DMS114 treated with DMSO at 0.1 percent for 48 hours (cell line): ENCODE measurements around the gene DNLZ.

Experiments used
- DNase-seq: peaks from one replicate; lab custom pipeline; 2025; ENCODE audit not compliant: unreplicated experiment; lab: John Stamatoyannopoulos, UW

Gene DNLZ

DNA sequence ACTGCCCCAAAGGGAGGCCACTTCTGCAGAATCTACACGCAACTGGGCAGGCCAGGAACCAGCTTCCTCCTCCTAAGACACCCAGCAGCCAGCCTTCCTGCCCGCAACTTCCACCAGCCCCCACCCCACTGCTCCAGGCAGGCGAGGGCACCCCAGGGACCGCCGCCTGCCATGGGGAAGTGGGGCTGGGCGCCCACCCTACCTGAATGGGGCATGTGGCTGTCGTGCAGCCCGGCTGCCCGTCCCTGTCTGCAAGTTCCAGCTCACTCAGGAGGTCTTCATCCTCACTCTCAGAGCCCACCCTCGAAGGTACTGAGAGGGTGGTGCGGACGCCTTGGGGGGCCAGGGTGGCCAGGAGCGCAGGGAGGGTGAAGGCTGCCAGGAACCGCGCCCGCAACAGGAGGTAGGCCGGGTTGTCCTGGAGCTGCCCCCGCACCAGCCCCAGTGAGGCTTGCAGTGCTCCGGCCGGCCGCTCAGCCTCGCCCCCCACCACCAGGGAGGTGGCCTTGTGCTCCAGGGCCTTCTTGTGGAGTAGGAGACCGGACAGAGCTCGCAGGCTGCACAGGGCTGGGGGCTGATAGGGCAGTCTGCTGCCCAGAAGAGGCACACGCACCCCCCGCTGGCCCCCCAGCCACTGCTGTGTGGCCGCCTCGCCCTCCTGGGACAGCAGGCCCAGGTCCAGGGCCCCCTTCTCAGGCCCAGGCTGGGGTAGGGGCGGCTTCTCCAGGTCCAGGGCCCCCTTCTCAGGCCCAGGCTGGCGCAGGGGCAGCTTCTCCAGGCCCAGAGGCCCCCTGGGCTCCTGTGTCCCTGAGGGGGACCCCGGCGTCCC lies 14.0 kb upstream of the DNLZ start:
- DNase-seq, result no peak

DNA sequence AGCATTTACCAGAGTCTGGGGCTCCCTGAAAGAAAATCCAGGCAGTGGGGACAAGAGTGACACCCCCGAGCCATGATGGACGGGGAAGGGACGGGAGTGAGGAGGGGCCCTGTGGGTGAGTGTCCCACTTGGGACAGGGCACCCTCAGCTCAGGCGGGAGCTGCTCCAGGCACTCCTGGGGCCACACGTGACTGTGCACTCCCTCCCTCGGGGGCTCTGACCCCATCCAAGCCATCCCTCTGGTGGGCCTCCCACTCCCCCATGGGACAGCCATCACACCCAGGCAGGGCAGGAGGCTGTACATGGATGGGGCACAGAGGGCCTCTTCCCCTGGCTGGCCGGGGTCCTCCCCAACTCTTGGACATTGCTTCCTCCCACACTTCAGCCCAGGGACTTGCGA lies 12.9 kb upstream of the DNLZ start:
- no peak for DNase-seq

DNA sequence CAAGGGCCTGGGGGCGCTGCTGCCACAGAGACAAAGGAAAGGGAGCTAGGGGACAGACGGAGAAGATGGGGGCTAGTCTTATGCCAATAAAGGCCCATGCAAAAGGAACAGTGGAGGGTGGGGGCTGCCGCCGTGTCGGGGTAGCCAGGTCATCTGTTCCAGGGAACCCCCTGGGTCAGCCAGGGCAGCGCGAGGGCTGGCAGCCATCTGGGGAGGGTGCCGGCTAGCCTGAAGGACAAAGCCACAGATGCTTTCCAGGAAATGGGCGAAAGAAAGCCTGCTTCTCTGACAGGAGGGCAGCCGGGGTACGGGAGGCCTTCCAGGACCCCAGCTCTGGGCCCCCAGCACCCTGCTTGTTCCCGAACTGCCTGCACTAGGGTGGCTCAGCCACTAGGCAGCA lies 11.6 kb upstream of the DNLZ start:
- no peak for DNase-seq

DNA sequence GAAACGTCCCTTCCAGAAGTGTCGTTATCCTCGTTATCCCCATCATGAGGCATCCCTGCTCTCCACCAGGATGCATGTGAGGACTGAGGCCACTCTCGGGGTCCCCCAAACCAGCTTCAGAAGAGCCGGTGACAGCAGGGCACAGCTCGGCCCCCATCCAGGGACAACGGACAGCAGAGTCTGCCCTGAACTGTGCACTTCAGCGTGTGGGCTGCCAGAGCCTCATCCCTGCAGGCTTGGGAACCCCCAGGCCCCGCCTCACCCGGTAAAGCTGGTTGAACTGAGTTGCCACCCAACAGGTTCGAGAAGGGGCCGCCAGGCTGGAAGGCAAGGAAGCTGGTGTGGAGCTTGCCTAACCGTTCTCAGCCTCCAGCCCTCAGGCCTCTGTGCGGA lies 10.6 kb upstream of the DNLZ start:
- DNase-seq, result no peak

DNA sequence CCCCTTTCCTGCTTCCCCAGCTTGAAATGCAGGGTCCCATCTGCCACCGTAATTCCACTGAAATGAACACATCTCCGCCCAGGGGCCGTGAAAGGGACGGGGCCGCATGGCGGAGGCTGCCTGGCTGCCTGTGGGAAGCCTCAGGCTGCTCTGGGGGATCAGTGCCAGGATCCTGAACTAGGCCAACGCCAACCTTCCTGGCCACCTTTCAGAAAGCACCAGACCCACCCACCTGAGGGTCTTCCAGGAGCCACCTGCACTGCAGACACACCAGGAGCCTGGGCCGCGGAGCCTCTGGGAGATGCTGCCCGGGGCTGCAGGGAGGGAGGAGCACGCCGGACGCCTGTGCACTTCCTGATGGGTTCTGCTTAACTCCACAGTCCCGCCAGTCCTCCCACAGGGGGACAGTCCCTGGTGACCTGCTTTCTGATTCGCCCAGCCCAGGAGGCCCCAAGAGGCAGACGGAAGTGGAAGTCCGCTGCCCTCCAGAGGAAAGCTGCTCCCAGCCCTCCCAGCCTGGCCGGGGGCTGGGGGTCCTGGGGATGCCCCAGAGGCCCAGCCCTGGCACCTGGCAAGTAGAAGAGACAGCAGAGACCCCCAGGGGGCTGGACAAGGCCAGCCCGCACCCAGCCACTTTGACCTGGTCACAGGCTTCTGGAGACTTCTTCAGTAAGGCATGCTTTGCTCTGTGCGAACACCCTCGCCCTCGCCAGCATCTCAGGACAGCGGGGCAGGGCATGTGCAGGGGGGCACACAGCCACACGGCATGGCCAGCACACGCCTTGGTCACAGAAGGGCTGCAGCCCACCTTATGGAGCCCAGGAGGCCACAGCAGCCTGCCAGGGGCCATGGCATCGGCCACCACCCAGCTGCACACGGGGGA lies 10.0 kb upstream of the DNLZ start, which contains the start of gene CARD9:
CARD9 (minus strand) TSS at position 370 of the 883 bp plus-strand sequence. CDS start 1,591 bp downstream, outside the sequence.
- no peak for DNase-seq

DNA sequence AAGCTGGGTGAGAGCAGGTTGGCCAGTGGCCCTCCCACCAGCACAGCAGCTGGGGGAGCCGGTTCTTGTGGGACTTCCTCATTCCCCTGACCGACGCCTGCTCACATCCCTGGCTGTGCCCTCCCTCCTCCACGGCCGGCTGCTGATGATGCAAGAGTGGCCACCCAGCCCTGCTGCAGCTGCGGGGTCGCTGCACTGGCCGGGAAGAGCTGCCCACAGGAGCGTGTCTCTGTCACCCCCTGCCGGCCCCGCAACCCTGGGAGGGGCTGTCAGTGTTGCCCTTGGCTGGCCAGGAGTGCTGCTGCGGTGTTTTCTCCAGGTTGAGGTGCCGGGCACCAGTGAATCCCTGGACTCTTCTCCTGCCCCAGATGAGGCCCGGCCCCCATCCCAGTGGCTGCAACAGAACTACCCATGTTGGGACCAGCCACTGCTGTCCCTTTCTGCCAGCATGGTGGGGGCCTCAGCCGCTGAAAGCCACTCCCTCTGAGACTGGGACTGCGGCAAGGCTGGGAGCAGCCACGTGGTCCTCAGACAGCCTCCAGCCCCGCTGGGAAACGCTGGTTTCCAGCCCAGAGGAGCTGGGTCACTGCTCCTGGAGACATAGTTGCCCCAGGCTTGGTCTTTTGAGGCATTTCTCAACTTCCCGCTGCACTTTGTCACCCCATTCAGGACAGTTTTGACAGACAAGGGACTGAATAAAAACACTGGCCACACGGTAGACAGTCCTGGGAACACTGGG lies 9.2 kb upstream of the DNLZ start:
- no peak for DNase-seq

DNA sequence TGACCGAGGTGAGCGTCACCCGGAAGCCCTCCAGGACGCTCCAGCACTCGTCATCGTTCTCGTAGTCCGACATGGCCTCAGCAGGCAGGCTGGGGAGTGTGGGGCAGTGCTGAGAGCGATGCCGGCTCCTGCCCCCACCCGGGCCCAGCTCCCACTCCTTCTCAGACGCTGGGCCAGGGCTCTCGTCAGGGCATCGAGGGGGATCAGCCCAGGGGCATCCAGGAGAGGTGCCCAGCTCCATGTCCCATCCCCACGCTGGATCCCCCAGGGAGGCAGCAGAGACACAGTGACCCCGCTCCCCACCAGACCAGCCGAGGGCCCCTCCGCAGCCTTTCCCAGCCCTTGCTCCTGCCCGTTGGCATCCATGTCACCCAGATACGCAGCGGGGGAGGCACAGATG lies 8.5 kb upstream of the DNLZ start:
- no peak for DNase-seq

DNA sequence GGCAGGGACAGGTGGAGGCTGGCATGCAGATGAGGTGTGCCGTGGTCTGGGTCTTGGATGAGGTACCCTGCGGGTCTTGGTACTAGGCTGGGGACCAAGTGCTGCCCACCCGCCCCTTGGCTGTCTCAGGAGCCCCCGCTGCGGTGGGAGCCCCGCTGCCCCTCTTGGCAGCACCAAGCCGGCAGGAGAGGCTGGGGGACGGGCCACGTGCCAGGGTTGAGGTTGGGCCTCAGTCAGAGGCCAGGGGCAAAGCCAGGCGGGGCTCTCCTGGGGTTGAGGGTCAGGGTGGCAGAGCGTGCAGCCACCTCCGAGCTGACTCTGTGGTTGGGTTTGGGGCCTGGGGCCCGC lies 8.0 kb upstream of the DNLZ start:
- DNase-seq, result no peak

DNA sequence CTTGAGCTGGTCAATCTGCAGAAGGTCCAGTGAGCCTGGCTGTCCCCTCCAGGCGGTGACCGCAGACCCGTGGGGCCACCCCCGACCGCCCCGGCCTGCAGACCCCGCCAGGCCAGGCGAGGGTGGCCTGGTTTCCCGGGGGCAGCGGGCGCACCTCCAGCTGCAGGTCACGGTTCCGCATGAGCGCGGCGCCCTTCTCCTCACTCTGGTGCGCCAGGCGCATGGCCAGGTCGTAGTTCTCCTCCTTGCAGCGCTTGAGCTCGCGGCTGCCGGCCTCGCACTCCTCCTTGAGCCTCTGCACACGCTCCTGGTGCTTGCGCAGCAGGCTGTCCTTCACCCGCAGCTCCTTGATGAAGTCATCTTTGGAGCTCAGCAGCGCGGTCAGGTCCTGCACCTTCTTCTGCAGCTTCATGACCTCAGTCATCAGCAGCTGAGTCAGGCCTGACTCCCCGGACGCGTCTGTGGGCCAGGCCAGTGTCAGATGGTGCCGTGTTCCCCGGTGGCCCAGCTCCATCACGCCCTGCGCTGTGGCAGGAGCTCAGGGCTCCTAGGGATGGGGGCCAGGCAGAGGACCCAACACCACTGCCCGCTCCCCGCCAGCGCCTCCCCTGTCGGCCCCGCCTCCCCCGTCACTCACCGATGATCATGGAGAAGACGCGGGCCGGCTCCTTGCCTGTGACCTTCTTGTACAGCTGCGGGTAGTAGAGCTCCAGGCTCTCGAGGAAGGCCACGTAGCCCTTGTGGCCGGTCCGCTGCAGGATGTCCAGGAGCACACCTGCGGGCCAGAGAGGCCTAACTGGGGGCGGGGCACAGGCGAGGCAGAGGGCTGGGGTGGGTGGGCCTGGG lies 7.4 kb upstream of the DNLZ start:
- no peak for DNase-seq

DNA sequence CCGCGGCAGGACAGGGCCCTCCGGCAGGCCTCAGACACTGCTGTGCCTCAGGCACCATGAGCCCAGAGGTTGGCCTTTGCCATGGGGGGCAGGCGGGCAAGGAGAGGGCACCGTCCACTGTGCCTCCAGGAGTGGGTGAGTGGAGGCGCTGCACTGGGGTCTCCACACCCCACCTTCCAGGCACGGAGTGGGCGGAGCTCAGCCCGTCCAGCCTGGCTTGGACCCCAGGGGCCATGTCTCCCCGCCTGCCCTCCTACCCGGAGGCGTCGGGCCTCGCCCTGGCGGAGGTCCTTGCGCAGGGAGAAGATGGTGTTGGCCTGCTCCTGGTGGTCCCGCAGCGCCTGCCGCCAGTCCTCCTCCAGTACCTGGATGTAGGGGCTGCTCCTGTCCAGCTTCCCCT lies 6.5 kb upstream of the DNLZ start:
- DNase-seq, result no peak

DNA sequence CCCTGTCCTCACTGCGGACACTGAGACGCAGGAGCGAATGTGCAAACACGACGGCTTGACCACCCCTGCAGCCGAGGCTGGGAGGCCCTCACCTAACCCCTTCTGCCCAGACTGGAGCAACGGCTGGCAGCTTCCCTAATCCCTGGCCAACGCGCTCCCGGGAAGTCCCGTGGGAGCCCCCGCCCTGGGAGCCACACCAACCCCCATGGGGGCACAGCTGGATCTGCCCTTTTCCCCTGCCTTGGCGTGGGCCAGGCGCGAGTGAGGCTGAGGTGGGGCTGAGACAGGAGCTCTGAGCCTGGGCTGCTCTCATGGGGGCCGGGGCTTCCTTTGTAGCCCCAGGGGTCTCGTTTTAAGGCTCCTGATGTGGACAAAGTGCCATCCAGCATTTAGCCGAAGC lies 4.6 kb upstream of the DNLZ start:
- no peak for DNase-seq

DNA sequence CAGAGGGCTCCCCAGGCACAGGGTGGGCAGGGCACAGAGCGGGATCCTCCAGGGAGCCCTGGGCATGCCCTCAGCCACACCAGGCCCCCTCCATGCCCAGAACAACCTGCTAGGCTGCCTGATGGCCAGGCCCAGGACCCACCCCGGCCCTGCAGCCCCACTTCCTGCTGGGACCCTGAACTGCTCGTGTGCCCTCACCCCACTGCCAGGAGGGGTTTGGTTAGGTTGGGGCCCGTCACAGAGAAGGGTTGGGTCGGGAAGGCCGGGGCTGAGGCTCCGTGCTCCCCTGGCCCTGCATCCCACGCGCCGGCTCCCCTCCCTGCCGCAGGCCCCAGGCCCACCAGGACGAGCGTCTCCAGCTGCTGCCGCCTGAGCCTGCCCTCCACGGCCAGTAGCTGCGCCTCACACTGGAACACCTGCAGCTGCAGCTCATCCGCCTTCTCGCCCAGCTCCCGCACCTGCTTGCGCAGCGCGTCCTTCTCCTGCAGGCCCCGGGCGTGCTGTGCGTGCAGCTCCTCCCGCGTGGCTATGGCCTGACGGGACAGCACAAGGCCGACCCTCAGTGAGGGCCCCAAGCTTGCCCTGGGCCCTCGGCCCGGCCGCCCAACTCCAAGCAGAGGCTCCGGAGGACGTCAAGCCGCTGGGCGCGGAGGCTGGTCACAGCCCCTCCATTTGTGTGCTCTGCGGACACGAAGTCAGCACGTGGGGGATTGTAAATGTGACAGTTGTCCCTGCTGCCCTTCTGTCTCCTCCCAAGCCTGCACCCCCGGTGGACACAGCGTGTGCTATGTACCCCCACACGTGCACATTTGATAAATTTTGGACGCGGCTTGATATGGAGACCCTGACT lies 4.0 kb upstream of the DNLZ start:
- no peak for DNase-seq

DNA sequence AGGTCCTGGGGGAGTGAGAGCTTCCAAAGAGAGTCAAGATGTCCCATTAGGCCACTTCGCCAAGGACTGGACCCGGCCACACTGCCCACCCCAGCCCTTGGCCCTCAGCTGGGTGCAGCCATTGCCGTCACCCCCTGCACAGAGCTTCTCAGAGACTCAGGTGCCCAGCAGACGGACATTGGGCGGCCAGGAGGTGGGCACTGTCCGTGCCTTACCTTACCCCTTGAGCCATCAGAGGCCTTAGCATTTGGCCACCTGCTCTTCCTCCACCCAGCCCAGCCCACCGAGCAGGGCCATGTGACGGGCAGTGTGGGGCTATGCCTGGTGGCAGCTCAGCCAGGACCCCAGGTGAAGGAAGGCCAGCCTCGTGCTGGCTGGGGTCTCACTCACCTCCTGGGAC lies 3.3 kb upstream of the DNLZ start:
- DNase-seq, result no peak

DNA sequence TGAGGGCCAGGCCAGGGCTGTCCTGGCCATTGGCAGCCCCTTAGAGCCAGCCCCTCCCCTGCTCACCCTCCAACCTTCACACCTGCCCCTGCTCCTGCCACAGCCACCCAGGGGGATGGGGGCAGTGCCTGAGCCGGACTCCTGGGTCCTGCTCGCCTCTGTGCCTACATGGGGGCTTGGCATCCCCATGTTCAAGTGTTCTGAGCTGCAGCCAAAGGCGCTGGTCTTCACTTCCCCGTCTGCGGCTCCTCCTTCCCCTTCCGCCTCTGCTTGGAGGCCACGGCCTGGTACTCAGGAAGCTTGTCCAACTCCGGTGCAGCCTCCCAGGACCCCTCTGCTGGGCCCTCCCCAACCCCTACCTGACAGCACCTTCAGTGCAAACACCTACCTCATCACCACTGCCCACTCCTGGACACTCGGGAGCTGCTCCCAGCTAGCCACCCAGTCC lies 2.3 kb upstream of the DNLZ start:
- DNase-seq, result no peak

DNA sequence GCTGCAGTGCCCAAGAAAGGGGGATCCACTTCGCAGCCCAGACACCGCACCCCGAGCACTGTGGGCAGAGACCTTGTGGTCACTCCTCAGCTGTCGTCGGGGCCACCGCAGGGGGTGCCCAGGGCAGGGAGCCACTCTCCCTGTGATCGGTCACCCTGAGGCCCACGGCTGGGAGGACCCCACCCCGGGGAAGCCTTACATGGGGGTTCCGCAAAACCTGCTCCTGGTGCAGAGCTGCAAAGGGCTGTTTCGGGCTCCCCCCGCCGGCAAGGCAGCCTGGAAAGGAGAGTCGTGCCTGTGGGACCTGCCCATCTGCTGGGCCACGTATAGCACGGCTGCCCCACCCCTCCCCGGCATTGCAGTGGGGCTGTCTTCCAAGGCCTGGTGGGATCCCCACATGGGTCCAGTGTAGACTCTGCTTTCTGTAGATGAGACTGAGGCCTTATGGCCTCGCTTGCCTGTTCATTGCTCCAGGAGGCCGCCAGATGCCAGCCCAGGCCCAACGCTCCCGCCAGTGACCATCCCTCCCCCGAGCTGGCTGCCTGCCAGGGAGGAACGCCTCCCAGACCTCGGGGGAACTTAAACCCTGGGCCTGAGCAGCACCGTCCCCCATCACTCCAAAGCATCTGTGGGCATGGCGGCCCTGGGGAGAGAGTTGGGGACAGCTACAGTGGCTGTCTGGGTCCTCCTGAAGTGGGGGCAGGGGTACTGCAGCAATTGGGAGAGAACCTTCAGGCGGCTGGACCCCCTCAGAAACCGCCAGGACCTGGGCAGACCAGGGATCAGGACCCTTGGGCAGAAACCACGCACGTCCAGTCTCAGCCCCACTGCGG lies 1.6 kb upstream of the DNLZ start:
- no peak for DNase-seq

DNA sequence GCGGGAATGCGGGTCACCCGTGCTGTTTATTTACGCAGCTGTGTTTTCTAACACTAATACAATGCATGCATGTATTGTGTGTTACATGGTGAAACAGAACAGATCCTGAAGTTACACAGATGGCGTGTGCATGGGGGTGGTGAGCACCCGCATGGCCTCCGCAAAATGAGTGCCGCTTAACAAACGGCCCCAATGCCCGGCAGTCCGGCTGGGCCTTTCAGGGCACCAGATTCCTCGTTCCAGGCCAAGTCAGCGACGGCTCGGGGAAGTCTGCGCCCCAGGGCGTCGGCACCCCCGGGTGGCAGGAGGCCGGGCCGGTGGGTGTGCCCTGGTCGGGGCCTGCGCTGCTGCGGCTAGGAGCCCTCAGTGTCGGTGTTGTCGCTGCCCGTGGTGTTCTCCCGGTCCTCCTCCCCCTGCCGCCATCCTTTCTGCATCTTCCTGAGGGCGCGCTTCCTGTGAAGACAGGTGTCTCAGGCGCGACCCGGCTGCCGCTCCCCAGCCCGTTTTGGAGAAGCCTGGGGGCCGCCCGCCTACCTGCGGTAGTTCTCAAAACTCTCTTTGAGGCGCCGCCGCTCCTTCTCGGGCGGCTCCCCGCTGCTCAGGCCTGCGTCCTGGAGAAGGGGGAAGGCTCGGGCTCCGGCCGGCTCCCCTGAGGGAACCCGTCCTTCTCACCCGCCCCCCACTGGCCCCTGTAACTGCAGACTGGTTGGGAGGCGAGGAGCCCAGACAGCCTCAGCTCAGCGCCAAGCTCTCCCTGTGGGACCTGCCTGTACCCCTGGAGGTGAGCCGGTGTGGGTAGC lies 605 bp upstream of the DNLZ start:
- no peak for DNase-seq

DNA sequence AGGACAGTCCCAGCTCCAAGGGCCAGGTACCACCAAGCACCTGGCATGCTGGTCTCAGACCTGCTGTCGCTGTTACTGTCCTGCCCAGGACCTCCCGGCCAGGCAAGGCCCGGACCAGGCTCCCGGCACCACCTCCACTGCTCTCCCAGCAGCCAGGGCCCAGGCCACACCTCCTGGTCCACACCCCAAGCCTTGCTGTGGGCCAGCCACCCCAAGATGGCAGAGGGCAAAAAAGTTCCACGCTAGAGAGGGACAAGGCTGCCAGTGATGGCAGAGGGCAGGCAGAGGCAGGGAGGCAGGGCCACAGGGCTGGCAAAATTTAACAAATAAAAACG lies 1.1 kb downstream of the DNLZ start:
- no peak for DNase-seq

DNA sequence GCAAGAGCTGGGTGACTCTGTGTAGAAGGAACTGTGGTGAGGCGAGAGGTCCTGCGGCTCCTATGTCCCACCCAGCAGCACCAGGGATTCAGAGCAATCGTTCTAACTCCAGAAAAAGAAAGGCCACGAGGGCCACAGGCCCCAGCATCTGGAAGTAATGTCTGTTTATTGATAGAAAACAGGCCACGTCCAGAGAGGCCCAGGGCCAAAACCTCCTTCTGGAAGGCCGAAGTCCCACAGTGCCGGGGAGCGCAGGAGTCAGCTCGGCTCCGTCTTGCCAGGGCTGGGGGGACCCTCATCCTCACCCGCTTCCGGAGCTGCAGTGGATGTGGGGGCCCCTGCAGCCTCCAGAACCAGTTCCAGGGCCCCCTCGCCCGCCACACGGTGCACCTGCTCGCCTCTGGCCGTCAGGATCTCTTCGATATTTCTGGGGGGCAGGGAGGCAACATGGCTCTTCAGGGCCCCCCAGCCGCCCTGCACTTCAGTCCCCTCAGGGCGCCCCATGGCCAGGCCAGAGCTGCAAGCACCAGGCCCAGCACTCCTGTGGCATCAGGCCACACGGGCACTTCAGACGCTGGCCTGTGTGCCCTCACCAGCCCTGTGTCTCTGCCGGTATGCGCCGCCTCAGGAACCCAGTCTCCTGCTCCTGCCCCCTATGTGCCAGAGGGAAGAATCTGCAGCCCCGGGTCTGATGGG lies 1.6 kb downstream of the DNLZ start:
- DNase-seq, result no peak
